Kidney capillary endothelial cell (primary cell): ENCODE measurements around the gene TMUB1.
A peak's percentile ranks its signal among the peaks of the same experiment; 100 is the strongest.

ENCODE experiments used
- DNase-seq: peaks from one replicate; pipeline ENCODE4 v3.0.0-alpha.2; 2018; ENCODE audit warnings: low spot score

TMUB1 gene

GRCh38 chr7:151083071-151083823 is at the start of gene TMUB1:
Gene TMUB1 (minus strand): TSS chr7:151083493. CDS start chr7:151082563, 930 bp downstream.
- no peak for DNase-seq

- DNase-seq = no peak
Observed at GRCh38 chr7:151132461-151133205, 49.3 kb upstream of the TMUB1 start.

GRCh38 chr7:151131592-151132293 is 48.5 kb upstream of the TMUB1 start:
- no peak for DNase-seq

- no peak for DNase-seq
Observed at GRCh38 chr7:151131224-151131591, 47.9 kb upstream of the TMUB1 start.

GRCh38 chr7:151130741-151131157 is 47.5 kb upstream of the TMUB1 start:
- no peak for DNase-seq

GRCh38 chr7:151129960-151130591 is 46.8 kb upstream of the TMUB1 start:
- DNase-seq = no peak

GRCh38 chr7:151129117-151129959 is 46.0 kb upstream of the TMUB1 start:
- DNase-seq = no peak

GRCh38 chr7:151128716-151129115 is 45.4 kb upstream of the TMUB1 start:
- no peak for DNase-seq

GRCh38 chr7:151128144-151128543 is 44.9 kb upstream of the TMUB1 start:
- no peak for DNase-seq

- DNase-seq = no peak
Observed at GRCh38 chr7:151126491-151127137, 43.3 kb upstream of the TMUB1 start.

- no peak for DNase-seq
Observed at GRCh38 chr7:151125846-151126481, 42.7 kb upstream of the TMUB1 start.

- DNase-seq = no peak
Observed at GRCh38 chr7:151125470-151125845, 42.2 kb upstream of the TMUB1 start.

- DNase-seq = no peak
Observed at GRCh38 chr7:151124899-151125399, 41.7 kb upstream of the TMUB1 start.

GRCh38 chr7:151124481-151124880 is 41.2 kb upstream of the TMUB1 start:
- DNase-seq = no peak

GRCh38 chr7:151123822-151124464 is 40.6 kb upstream of the TMUB1 start:
- peak; percentile 75 for DNase-seq

- DNase-seq = no peak
Observed at GRCh38 chr7:151123158-151123821, 40.0 kb upstream of the TMUB1 start.

GRCh38 chr7:151122796-151123157 is 39.5 kb upstream of the TMUB1 start:
- DNase-seq = no peak

- DNase-seq = no peak
Observed at GRCh38 chr7:151122276-151122675, 39.0 kb upstream of the TMUB1 start.
